Stimulated activated memory B cell treated with anti-CD40 and anti-IgM and Interleukin-4, amounts not matched to agents 10 μg/mL and 1 μg/mL and 100 μg/mL, for 72 hours (primary cell): ENCODE results near the gene HMBS.
"Not testable (repeated sequence)": the region's sequence is repeated elsewhere in the genome, so short reads cannot be mapped to it uniquely, and the experiment has no call there.

Experiments
- ATAC-seq: fragments of 150-1000 bp; cut with Tn5 transposase; 2 replicates; pipeline ENCODE4 v1.10.0; 2021
- H3K27ac Mint-ChIP-seq: one replicate; pipeline ENCODE4 v1.8.0; 2022; ENCODE audit warnings: mild to moderate bottlenecking, mixed read lengths
- H3K27me3 Mint-ChIP-seq: one replicate; pipeline ENCODE4 v1.8.0; 2022; ENCODE audit warnings: mixed read lengths
- H3K36me3 Mint-ChIP-seq: one replicate; pipeline ENCODE4 v1.8.0; 2022; ENCODE audit warnings: mixed read lengths
- H3K4me1 Mint-ChIP-seq: one replicate; pipeline ENCODE4 v1.8.0; 2022; ENCODE audit warnings: mixed read lengths
- H3K4me3 Mint-ChIP-seq: one replicate; pipeline ENCODE4 v1.8.0; 2022; ENCODE audit warnings: mild to moderate bottlenecking, moderate library complexity, mixed read lengths
- H3K9me3 Mint-ChIP-seq: one replicate; pipeline ENCODE4 v1.8.0; 2022; ENCODE audit warnings: mixed read lengths

The HMBS gene

GRCh38 chr11:119091966-119092879, 7.5 kb downstream of the HMBS start:
- Mint-ChIP-seq H3K27me3 (no peaks in the 10 kb centered on the region), H3K9me3 (no peaks in the 10 kb centered on the region), H3K36me3 (peaks cover 34% of the 10 kb centered on the region), H3K27ac (no peak overlapping the region), H3K4me3 (peak overlapping the region; percentile 9), H3K4me1 (peaks cover 48% of the 10 kb centered on the region)
- no peak for ATAC-seq

DNA sequence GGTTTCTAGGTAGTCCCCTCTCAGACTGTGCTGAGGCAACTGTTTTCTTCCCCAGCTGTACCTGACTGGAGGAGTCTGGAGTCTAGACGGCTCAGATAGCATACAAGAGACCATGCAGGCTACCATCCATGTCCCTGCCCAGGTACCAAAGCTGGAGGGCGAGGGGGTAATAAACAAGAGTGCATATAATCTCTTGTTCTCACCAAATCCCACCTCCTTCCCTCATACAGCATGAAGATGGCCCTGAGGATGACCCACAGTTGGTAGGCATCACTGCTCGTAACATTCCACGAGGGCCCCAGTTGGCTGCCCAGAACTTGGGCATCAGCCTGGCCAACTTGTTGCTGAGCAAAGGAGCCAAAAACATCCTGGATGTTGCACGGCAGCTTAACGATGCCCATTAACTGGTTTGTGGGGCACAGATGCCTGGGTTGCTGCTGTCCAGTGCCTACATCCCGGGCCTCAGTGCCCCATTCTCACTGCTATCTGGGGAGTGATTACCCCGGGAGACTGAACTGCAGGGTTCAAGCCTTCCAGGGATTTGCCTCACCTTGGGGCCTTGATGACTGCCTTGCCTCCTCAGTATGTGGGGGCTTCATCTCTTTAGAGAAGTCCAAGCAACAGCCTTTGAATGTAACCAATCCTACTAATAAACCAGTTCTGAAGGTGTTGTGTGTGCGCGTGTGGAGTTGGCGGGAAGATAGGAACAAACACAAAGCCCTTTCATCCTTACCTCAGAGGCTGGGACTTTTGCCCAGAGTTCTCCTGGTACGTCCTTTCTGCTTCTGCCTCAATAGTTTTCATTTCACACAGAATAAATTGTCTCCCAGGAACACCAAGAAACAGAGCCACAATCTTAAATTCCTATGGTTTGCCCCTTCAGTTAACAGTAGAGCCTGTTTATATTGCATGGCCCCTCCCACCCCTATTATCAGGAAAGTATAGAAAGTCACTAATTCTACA, 8.5 kb downstream of the HMBS start:
- H3K27me3 Mint-ChIP-seq, result no peaks in the 10 kb centered on the region
- H3K4me3 Mint-ChIP-seq, result peak overlapping the region; percentile 95
- peaks cover 47% of the 10 kb centered on the region for H3K4me1 Mint-ChIP-seq
- no peaks in the 10 kb centered on the region for H3K9me3 Mint-ChIP-seq
- H3K36me3 Mint-ChIP-seq, result peaks cover 42% of the 10 kb centered on the region
- ATAC-seq, result no peak
- H3K27ac Mint-ChIP-seq, result peak overlapping the region; percentile 98

DNA sequence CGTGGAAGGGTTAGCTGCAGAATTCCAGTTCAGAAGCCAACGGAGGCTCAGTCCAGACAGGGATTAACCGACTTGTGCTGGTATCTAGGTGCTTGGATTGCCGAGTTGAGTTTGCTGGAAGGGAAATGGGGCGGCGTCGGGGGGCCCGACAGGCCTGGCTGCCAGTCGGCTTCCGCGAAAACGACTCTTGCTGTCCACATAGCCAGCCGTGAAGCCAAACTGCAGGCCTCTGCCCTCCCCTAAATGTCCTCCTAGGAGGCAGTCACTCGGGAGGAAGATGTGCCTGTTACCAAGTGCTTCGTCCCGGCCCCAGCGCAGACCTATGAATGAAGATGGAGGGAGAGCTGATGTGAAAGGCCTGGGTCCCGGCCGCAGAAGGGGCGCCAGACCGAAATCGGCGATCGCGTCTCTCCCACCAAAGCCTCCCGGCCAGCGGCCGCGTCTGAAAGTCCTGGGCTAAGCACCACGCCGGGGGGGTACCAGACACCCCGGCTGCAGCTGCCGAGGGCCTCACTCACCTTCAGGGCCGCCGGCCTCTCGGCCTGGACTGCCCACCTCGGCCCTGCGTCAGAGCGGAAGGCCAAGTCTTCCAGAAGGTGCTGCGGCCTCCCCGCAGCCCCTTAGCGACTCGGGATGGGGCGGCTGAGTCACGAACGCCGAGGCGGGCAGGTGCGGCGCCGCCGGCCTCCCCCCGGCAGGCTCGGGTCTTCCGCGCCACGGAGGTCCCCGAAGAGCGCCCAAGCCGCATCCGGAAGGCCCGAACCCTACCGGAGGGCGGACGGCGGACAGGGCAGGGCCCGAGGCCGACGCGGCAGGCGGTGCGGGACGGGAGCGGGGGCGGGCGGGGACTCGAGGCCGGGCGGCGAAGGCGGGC, 9.5 kb downstream of the HMBS start:
- peaks cover 52% of the 10 kb centered on the region for H3K36me3 Mint-ChIP-seq
- ATAC-seq, result peak; percentile 32
- no peaks in the 10 kb centered on the region for H3K27me3 Mint-ChIP-seq
- peak overlapping the region; percentile 95 for H3K4me3 Mint-ChIP-seq
- peak overlapping the region; percentile 98 for H3K27ac Mint-ChIP-seq
- no peaks in the 10 kb centered on the region for H3K9me3 Mint-ChIP-seq
- H3K4me1 Mint-ChIP-seq, result peaks cover 53% of the 10 kb centered on the region

DNA sequence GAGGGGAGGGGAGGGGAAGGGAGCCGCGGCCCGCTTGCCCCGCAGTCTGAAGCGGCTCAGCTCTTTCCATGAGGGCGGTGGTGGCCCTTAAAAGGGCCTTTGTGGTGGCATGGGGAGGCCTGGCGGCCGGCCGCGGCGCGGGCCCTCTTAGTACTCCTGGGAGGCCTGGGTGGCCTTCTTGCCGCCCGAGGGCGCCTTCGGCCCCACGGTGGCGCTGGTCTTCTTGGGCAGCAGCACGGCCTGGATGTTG, 10.1 kb downstream of the HMBS start:
- Mint-ChIP-seq H3K36me3 (peaks cover 50% of the 10 kb centered on the region), H3K4me3 (peak overlapping the region; percentile 95), H3K4me1 (peaks cover 54% of the 10 kb centered on the region), H3K27ac (peak overlapping the region; percentile 98), H3K9me3 (no peaks in the 10 kb centered on the region), H3K27me3 (no peaks in the 10 kb centered on the region)
- ATAC-seq, result peak; percentile 75

- Mint-ChIP-seq H3K36me3 (peaks cover 48% of the 10 kb centered on the region), H3K27me3 (no peaks in the 10 kb centered on the region), H3K27ac (peak overlapping the region; percentile 98), H3K4me3 (peak overlapping the region; percentile 95), H3K4me1 (peaks cover 54% of the 10 kb centered on the region), H3K9me3 (no peaks in the 10 kb centered on the region)
- peak; percentile 98 for ATAC-seq
Measured at GRCh38 chr11:119095066-119095880, 10.6 kb downstream of the HMBS start.

DNA sequence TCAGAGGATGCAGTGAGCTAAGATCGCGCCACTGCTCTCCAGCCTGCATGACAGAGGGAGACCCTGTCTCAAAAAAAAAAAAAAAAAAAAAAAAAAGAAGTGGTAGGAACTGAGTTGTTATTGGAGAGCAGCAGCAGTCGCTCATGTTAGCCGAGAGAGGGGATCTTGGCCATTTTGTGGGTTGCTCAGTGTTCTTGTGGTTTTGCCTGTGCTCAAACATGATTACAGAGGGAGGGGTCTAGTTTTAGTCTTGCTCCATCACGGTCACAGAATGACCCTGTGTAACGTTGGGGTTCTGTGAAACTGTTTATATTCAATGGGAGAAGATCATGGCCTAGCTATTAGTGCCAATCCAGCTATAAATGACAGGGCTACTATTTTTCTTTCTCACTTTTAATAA, 15.0 kb downstream of the HMBS start:
- ATAC-seq, result no peak
- H3K27me3 Mint-ChIP-seq, result no peaks in the 10 kb centered on the region
- H3K27ac Mint-ChIP-seq, result no peak overlapping the region
- no peaks in the 10 kb centered on the region for H3K9me3 Mint-ChIP-seq
- peaks cover 31% of the 10 kb centered on the region for H3K36me3 Mint-ChIP-seq
- H3K4me3 Mint-ChIP-seq, result no peak overlapping the region
- peaks cover 46% of the 10 kb centered on the region for H3K4me1 Mint-ChIP-seq

- H3K27ac Mint-ChIP-seq, result peak overlapping the region; percentile 93
- peak overlapping the region; percentile 90 for H3K4me3 Mint-ChIP-seq
- no peaks in the 10 kb centered on the region for H3K27me3 Mint-ChIP-seq
- peaks cover 31% of the 10 kb centered on the region for H3K36me3 Mint-ChIP-seq
- H3K4me1 Mint-ChIP-seq, result peaks cover 41% of the 10 kb centered on the region
- H3K9me3 Mint-ChIP-seq, result no peaks in the 10 kb centered on the region
- ATAC-seq, result no peak
Measured at GRCh38 chr11:119100246-119100970, 15.7 kb downstream of the HMBS start.

- no peaks in the 10 kb centered on the region for H3K27me3 Mint-ChIP-seq
- peak overlapping the region; percentile 93 for H3K27ac Mint-ChIP-seq
- H3K9me3 Mint-ChIP-seq, result no peaks in the 10 kb centered on the region
- peaks cover 38% of the 10 kb centered on the region for H3K4me1 Mint-ChIP-seq
- H3K4me3 Mint-ChIP-seq, result peak overlapping the region; percentile 90
- peak; percentile 22 for ATAC-seq
- H3K36me3 Mint-ChIP-seq, result peaks cover 31% of the 10 kb centered on the region
Measured at GRCh38 chr11:119100994-119101758, 16.5 kb downstream of the HMBS start.

- peaks cover 45% of the 10 kb centered on the region for H3K4me1 Mint-ChIP-seq
- no peaks in the 10 kb centered on the region for H3K9me3 Mint-ChIP-seq
- peak; percentile 94 for ATAC-seq
- peaks cover 26% of the 10 kb centered on the region for H3K36me3 Mint-ChIP-seq
- peak within 1 kb of the TSS; percentile 90 for H3K4me3 Mint-ChIP-seq
- peak within 1 kb of the TSS; percentile 93 for H3K27ac Mint-ChIP-seq
- no peaks in the 10 kb centered on the region for H3K27me3 Mint-ChIP-seq
Measured at GRCh38 chr11:119101759-119102423, 17.2 kb downstream of the HMBS start, which contains the start of gene DPAGT1. Gene DPAGT1 (minus strand): TSS chr11:119101853. CDS start chr11:119101655, 198 bp downstream.

DNA sequence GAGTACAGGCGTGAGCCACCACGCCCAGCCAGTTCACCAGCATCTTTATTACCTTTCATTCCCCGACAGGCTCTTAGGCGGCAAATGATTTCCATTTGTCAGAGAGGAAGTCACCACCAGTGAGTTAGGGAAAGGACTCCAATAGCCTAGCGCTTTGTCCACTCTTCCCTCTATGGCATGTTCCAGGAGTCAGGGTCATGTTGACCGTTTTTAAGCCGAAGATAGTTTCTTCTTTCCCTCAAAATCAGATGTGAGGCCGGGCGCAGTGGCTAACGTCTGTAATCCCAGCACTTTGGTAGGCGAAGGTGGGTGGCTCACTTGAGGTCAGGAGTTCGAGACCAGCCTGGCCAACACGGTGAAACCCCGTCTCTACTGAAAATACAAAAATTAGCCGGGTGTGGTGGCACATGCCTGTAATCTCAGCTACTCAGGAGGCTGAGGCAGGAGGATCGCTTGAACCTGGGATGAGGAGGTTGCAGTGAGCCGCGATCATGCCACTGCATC, 18.5 kb downstream of the HMBS start:
- H3K27ac Mint-ChIP-seq, result peak overlapping the region; percentile 93
- H3K9me3 Mint-ChIP-seq, ATAC-seq, H3K27me3 Mint-ChIP-seq: not testable (repeated sequence)
- H3K4me1 Mint-ChIP-seq, result peaks cover 42% of the 10 kb centered on the region
- peak overlapping the region; percentile 56 for H3K4me3 Mint-ChIP-seq
- peaks cover 16% of the 10 kb centered on the region for H3K36me3 Mint-ChIP-seq

GRCh38 chr11:119103793-119104192, 19.1 kb downstream of the HMBS start:
- Mint-ChIP-seq H3K4me1 (peaks cover 44% of the 10 kb centered on the region), H3K27me3 (no peaks in the 10 kb centered on the region), H3K27ac (no peak overlapping the region), H3K9me3 (no peaks in the 10 kb centered on the region), H3K36me3 (peaks cover 10% of the 10 kb centered on the region), H3K4me3 (no peak overlapping the region)
- ATAC-seq, result no peak
